Endothelial cell of umbilical vein (primary cell): ENCODE measurements around the gene LRRTM4. TPM values are rescaled to one million over a fixed set of nuclear protein-coding genes. Genes with fewer than 3 reads are reported as not detected.

Source experiments
- BruUV-seq: library from RNA; stranded (reverse); fragments of 400-500 nt; replicated peaks from 2 replicates; lab custom pipeline; 2021; lab: Mats Ljungman, UMichigan
- CTCF ChIA-PET: fragments of 300-600, 350-600 bp; sonication (Branson Sonifier 250); formaldehyde crosslinking; loops from one replicate; lab custom pipeline; 2021; ENCODE audit warnings: antibody characterized with exemption, inconsistent platforms; lab: Charles Lee
- POLR2A ChIA-PET: fragments of 300-600, 350-600 bp; sonication (Branson Sonifier 250); formaldehyde crosslinking; loops from one replicate; lab custom pipeline; 2021; ENCODE audit warnings: antibody characterized with exemption, inconsistent platforms; lab: Charles Lee
- DNase-seq: peaks from one replicate; pipeline ENCODE4 v3.0.0-alpha.2; 2011; ENCODE audit warnings: low read depth, low spot score
- FAIRE-seq: peaks from 2 replicates; lab custom pipeline; 2011; peaks lifted over from hg19 to GRCh38; lab: Jason Lieb, UNC
- H2AFZ ChIP-seq: 2 replicates; pipeline ENCODE4 v1.6.0; 2012; ENCODE audit warnings: low read depth, low read length, control low read depth, inconsistent platforms
- H3K27ac ChIP-seq: 2 replicates; pipeline ENCODE4 v1.5.1; 2011; ENCODE audit warnings: low read depth, mild to moderate bottlenecking, control low read depth, low read length, moderate library complexity; ENCODE audit not compliant: insufficient read depth
- H3K27me3 ChIP-seq, 2 experiments: 2 replicates each; pipeline versions ENCODE4 v1.6.0 to v1.6.1; 2011; ENCODE audit warnings: low read length in 2 of 2, mixed read lengths in 1 of 2; ENCODE audit not compliant: control insufficient read depth in 2 of 2, insufficient read depth in 2 of 2
- H3K36me3 ChIP-seq, 2 experiments: 2 replicates in 1 of 2; 3 replicates in 1 of 2; pipeline ENCODE4 v1.5.1; 2011; ENCODE audit warnings: low read length in 2 of 2, mild to moderate bottlenecking in 1 of 2, moderate library complexity in 1 of 2; ENCODE audit not compliant: control insufficient read depth in 2 of 2, insufficient read depth in 2 of 2; ENCODE audit errors: extremely low read depth in 1 of 2
- H3K4me1 ChIP-seq: 3 replicates; pipeline ENCODE4 v1.5.1; 2011; ENCODE audit warnings: mild to moderate bottlenecking, low read length; ENCODE audit not compliant: control insufficient read depth, insufficient read depth; ENCODE audit errors: extremely low read depth
- H3K4me2 ChIP-seq: 2 replicates; pipeline ENCODE4 v1.6.1; 2011; ENCODE audit warnings: low read length, control low read depth, mixed read lengths; ENCODE audit not compliant: insufficient read depth
- H3K4me3 ChIP-seq, 3 experiments: fragments of 200-600 bp in 1 of 3; sonication (generic), shearing (Covaris generic) in 1 of 3; replicated peaks in 1 of 3; 2 replicates each; pipeline ENCODE4 v1.5.1; 2011 to 2016; ENCODE audit warnings: control low read depth in 3 of 3, low read length in 3 of 3, mild to moderate bottlenecking in 2 of 3, inconsistent platforms in 1 of 3, low read depth in 1 of 3, moderate library complexity in 1 of 3; ENCODE audit not compliant: insufficient read depth in 1 of 3
- H3K79me2 ChIP-seq: 2 replicates; pipeline ENCODE4 v1.6.0; 2012; ENCODE audit warnings: low read length, inconsistent platforms; ENCODE audit not compliant: control insufficient read depth, insufficient read depth
- H3K9ac ChIP-seq: replicated peaks from 2 replicates; pipeline ENCODE3; 2011; ENCODE audit warnings: low read length, control low read depth; ENCODE audit not compliant: insufficient read depth; ENCODE audit errors: extremely low read depth
- H3K9me1 ChIP-seq: replicated peaks from 3 replicates; pipeline ENCODE4 v1.6.0; 2011; ENCODE audit warnings: mild to moderate bottlenecking, low read length; ENCODE audit not compliant: control insufficient read depth, insufficient read depth; ENCODE audit errors: extremely low read depth
- H3K9me3 ChIP-seq: replicated peaks from 2 replicates; pipeline ENCODE4 v1.5.1; 2012; ENCODE audit warnings: low read length, inconsistent platforms; ENCODE audit not compliant: control insufficient read depth, insufficient read depth
- H4K20me1 ChIP-seq: replicated peaks from 2 replicates; pipeline ENCODE3; 2011; ENCODE audit warnings: mild to moderate bottlenecking, low read length; ENCODE audit not compliant: control insufficient read depth, insufficient read depth; ENCODE audit errors: extremely low read depth
- EZH2 ChIP-seq: IDR thresholded peaks from 2 replicates; pipeline ENCODE4 v1.6.1; 2012; ENCODE audit warnings: borderline replicate concordance, low read depth, mild to moderate bottlenecking, moderate library complexity, low read length, inconsistent platforms; ENCODE audit not compliant: severe bottlenecking
- FOS ChIP-seq: IDR thresholded peaks from 2 replicates; pipeline ENCODE4 v1.6.1; 2011; ENCODE audit warnings: mild to moderate bottlenecking, low read length, moderate library complexity, borderline replicate concordance; ENCODE audit not compliant: insufficient read depth
- GATA2 ChIP-seq: IDR thresholded peaks from 2 replicates; pipeline ENCODE4 v1.7.0; 2011; ENCODE audit warnings: low read depth, mild to moderate bottlenecking, moderate library complexity, mixed read lengths, low read length; ENCODE audit not compliant: insufficient read length, insufficient read depth
- MAX ChIP-seq: IDR thresholded peaks from 2 replicates; pipeline ENCODE4 v1.6.1; 2011; ENCODE audit not compliant: insufficient read depth, insufficient read length
- MYC ChIP-seq: IDR thresholded peaks from one replicate; pipeline ENCODE4 v1.6.1; 2011; ENCODE audit warnings: mild to moderate bottlenecking, low read depth, low read length
- POLR2AphosphoS5 ChIP-seq: IDR thresholded peaks from 2 replicates; pipeline ENCODE4 v1.6.1; 2012; ENCODE audit warnings: low read depth, mild to moderate bottlenecking, control low read depth, low read length, moderate library complexity; ENCODE audit not compliant: insufficient read depth
- dilution Hi-C: fragments of 300-500 bp; cut with MboI; formaldehyde crosslinking; loops from one replicate; pipeline ENCODE4 v1.15.0; 2019; ENCODE audit warnings: low sequenced_read_pairs; ENCODE audit not compliant: extremely low pct_ligation_motif_present
- intact Hi-C: fragments of 100-400 bp; cut with micrococcal nuclease; formaldehyde crosslinking; loops from one replicate; pipeline ENCODE4 v1.10.0; 2022
- polyA plus RNA-seq, 4 experiments: library from polyadenylated mRNA; depleted of rRNA in 3 of 4; stranded (reverse) in 3 of 4; unstranded in 1 of 4; fragments of >200 nt; gene quantifications; 2 replicates each; pipeline versions ENCODE4 v1.2.1 to v1.2.3, GENCODE V29; 2011 to 2012; ENCODE audit warnings: missing spikeins in 1 of 4
- total RNA-seq: library from RNA; stranded (reverse); gene quantifications from 2 replicates; pipeline ENCODE4 v1.2.3, GENCODE V29; 2021

Gene LRRTM4
- total and polyA plus RNA-seq, 2 donors (not counting 3 experiments of a cell fraction or from before 2014, with no cell fraction given): not detected

- FAIRE-seq (no peak), DNase-seq (no peak)
- ChIA-PET CTCF (no interaction called here), POLR2A (no interaction called here)
- Histone ChIP-seq H3K79me2 (no peaks in the 10 kb centered on the region), H3K9me1 (no peaks in the 10 kb centered on the region), H3K4me1 (no peaks in the 10 kb centered on the region), H3K36me3 (no peaks in the 10 kb centered on the region), H3K9me3 (no peaks in the 10 kb centered on the region), H2AFZ (no peak overlapping the region), H4K20me1 (no peaks in the 10 kb centered on the region), H3K4me2 (no peak overlapping the region), H3K9ac (no peak overlapping the region), H3K27me3 (no peaks in the 10 kb centered on the region), H3K4me3 (no peak overlapping the region), H3K27ac (no peak overlapping the region)
- no peak for TF ChIP-seq FOS
- TF ChIP-seq MAX: no peak
- no peak for TF ChIP-seq MYC
- TF ChIP-seq POLR2AphosphoS5: no peak
- no peak for TF ChIP-seq GATA2
- no TSS peak for BruUV-seq
- dilution Hi-C loops (no loop called here), intact Hi-C loops (no loop called here)
Observed at GRCh38 chr2:76826691-76827090, 695.5 kb downstream of the LRRTM4 start.

GRCh38 chr2:76825140-76825970 is 696.8 kb downstream of the LRRTM4 start:
- FAIRE-seq: no peak
- dilution Hi-C loops: no loop called here
- H3K9me1 ChIP-seq: no peaks in the 10 kb centered on the region
- CTCF ChIA-PET: no interaction called here
- peak; percentile 52 for DNase-seq
- H4K20me1 ChIP-seq: no peaks in the 10 kb centered on the region
- no peaks in the 10 kb centered on the region for H3K4me1 ChIP-seq
- no peaks in the 10 kb centered on the region for H3K27me3 ChIP-seq
- TF ChIP-seq EZH2 (no peak), FOS (no peak)
- H3K9me3 ChIP-seq: no peaks in the 10 kb centered on the region
- H3K36me3 ChIP-seq: no peaks in the 10 kb centered on the region
- no TSS peak for BruUV-seq
- no peak overlapping the region for H3K4me2 ChIP-seq
- intact Hi-C loops: no loop called here
- no peak overlapping the region for H3K27ac ChIP-seq
- H3K9ac ChIP-seq: no peak overlapping the region
- POLR2A ChIA-PET: no interaction called here
- no peak overlapping the region for H3K4me3 ChIP-seq
- H3K79me2 ChIP-seq: no peaks in the 10 kb centered on the region
- no peak overlapping the region for H2AFZ ChIP-seq
